ENCODE measurements around the gene TBC1D9B.
"Not testable (repeated sequence)": the region's sequence is repeated elsewhere in the genome, so short reads cannot be mapped to it uniquely, and the experiment has no call there.

TBC1D9B gene

DNA sequence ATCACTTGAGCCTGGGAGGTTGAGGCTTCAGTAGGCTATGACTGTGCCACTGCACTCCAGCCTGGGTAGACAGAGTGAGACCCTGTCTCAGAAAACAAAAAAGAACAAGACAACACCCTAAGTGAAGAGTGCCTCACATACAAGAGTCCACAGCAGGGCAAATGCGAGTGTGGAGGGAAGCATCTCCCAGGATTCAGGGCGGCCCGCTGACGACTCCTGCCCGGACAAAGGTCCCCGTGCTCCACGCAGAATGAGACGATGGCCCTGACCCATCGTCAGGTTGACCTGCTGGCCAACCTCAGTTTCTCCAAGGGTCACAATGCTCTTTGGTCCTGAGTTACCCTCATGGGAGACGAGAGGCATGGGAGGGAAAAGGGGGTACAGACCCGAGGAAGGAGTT, 67.4 kb downstream of the TBC1D9B start:
- Histone ChIP-seq H3K4me3 (ENCODE audit: low read depth, low read length) (no peak overlapping the region), H3K27me3 (no peaks in the 10 kb centered on the region), H3K36me3 (peaks cover 36% of the 10 kb centered on the region), H3K9me3 (no peaks in the 10 kb centered on the region), H3K4me1 (no peaks in the 10 kb centered on the region)
- TF ChIP-seq, protein P1, sequence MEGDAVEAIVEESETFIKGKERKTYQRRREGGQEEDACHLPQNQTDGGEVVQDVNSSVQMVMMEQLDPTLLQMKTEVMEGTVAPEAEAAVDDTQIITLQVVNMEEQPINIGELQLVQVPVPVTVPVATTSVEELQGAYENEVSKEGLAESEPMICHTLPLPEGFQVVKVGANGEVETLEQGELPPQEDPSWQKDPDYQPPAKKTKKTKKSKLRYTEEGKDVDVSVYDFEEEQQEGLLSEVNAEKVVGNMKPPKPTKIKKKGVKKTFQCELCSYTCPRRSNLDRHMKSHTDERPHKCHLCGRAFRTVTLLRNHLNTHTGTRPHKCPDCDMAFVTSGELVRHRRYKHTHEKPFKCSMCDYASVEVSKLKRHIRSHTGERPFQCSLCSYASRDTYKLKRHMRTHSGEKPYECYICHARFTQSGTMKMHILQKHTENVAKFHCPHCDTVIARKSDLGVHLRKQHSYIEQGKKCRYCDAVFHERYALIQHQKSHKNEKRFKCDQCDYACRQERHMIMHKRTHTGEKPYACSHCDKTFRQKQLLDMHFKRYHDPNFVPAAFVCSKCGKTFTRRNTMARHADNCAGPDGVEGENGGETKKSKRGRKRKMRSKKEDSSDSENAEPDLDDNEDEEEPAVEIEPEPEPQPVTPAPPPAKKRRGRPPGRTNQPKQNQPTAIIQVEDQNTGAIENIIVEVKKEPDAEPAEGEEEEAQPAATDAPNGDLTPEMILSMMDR (IDR thresholded peaks at IDR 0.05; ENCODE audit: low read depth, low read length): no peak
- no peak for DNase-seq

DNA sequence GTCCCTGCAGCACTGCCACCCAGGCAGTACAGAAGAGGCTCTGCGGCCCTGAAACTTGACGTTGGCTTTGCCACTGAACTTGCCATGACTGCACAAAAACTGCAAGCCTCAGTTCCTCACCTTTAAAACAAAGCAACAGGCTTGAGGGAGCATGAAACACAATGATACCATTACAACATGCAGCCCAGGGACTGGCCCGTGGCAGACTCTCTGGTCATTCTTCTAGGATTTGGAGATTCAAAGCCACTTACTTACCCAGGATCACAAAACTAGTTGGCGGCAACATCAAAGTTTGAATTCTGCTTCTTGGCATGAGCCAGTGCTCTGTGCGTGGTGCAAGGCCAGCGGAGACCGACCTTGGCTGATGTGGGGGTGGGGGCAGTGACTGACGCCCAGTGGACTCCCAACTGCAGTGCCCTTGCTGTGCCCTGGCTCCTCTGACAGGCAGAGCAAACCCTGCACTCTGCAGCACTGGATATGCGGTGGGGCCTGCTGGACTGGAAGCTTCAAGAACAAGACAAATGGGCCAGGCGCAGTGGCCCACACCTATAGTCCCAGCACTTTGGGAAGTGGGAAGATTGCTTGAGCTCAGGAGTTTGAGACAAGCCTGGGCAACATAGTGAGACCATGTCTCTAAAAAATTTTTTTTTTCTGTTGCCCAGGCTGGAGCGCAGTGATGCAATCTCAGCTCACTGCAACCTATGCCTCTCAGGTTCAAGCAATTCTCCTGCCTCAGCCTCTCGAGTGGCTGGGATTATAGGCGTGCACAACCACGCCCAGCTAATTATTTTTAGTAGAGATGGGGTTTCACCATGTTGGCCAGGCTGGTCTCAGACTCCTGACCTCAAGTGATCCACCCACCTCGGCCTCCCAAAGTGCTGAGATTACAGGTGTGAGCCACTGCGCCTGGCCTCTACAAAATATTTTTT, 68.1 kb downstream of the TBC1D9B start:
- no peaks in the 10 kb centered on the region for H3K27me3 ChIP-seq
- H3K36me3 ChIP-seq: peaks cover 36% of the 10 kb centered on the region
- DNase-seq: no peak
- H3K4me1 ChIP-seq: no peaks in the 10 kb centered on the region
- H3K4me3 ChIP-seq (ENCODE audit: low read depth, low read length): no peak overlapping the region
- TF ChIP-seq, protein P1 (IDR thresholded peaks at IDR 0.05; ENCODE audit: low read depth, low read length): no peak
- no peaks in the 10 kb centered on the region for H3K9me3 ChIP-seq

DNA sequence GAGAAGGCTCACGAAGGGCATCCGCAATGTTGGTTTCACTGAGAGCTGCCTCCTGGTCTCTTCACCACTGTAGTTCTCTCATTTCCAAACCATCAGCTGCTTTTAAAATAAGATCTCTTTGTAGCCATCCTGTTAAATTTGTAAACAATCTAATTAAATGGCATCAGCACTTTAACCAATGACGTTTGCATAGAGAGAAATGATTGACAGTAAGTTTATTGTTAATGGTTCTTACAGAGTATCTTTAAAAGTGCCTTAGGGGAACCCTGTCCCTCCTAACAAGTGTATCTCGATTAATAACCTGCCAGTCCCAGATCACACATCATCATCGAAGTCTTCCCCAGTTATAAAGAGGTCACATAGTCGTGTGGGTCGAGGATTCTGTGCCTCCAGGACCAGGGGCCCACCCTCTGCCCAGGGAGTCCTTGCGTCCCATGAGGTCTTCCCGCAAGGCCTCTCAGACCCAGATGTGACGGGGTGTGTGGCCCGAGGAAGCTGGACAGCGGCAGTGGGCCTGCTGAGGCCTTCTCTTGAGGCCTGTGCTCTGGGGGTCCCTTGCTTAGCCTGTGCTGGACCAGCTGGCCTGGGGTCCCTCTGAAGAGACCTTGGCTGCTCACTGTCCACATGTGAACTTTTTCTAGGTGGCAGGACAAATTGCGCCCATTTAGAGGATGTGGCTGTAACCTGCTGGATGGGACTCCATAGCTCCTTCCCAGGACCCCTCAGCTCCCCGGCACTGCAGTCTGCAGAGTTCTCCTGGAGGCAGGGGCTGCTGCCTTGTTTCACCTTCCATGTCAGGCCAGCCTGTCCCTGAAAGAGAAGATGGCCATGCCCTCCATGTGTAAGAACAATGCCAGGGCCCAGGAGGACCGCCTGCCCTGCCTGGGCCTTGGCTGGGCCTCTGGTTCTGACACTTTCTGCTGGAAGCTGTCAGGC, 70.4 kb downstream of the TBC1D9B start:
- Histone ChIP-seq H3K4me1 (no peaks in the 10 kb centered on the region), H3K4me3 (ENCODE audit: low read depth, low read length) (no peak overlapping the region), H3K36me3 (peaks cover 48% of the 10 kb centered on the region), H3K9me3 (no peaks in the 10 kb centered on the region), H3K27me3 (no peaks in the 10 kb centered on the region)
- no peak for DNase-seq
- TF ChIP-seq, protein P1 (IDR thresholded peaks at IDR 0.05; ENCODE audit: low read depth, low read length): no peak

DNA sequence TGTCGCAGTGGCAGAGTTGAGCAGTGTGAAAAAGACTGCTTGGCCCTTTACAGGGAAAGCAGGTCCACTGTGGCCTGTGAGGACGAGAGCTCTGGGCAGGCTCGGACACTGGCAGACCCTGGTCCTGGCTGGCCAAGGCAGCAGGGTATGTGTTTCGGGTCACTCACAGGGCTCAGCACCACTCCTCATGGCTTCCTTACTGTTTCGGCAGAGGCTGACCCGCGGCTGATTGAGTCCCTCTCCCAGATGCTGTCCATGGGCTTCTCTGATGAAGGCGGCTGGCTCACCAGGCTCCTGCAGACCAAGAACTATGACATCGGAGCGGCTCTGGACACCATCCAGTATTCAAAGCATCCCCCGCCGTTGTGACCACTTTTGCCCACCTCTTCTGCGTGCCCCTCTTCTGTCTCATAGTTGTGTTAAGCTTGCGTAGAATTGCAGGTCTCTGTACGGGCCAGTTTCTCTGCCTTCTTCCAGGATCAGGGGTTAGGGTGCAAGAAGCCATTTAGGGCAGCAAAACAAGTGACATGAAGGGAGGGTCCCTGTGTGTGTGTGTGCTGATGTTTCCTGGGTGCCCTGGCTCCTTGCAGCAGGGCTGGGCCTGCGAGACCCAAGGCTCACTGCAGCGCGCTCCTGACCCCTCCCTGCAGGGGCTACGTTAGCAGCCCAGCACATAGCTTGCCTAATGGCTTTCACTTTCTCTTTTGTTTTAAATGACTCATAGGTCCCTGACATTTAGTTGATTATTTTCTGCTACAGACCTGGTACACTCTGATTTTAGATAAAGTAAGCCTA, 71.3 kb downstream of the TBC1D9B start:
- no peak for DNase-seq
- Histone ChIP-seq H3K9me3 (no peaks in the 10 kb centered on the region), H3K4me1 (no peaks in the 10 kb centered on the region), H3K4me3 (ENCODE audit: low read depth, low read length) (no peak overlapping the region), H3K27me3 (no peaks in the 10 kb centered on the region), H3K36me3 (peaks cover 53% of the 10 kb centered on the region)
- TF ChIP-seq, protein P1 (IDR thresholded peaks at IDR 0.05; ENCODE audit: low read depth, low read length): no peak

DNA sequence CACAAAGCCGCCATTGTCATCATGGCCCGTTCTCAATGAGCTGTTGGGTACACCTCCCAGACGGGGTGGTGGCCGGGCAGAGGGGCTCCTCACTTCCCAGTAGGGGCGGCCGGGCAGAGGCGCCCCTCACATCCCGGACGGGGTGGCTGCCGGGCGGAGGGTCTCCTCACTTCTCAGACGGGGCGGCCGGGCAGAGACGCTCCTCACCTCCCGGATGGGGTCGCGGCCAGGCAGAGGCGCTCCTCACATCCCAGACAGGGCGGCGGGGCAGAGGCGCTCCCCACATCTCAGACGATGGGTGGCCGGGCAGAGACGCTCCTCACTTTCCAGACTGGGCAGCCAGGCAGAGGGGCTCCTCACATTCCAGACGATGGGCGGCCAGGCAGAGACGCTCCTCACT, 72.8 kb downstream of the TBC1D9B start:
- not testable (repeated sequence) for H3K27me3 ChIP-seq; H3K4me3 ChIP-seq (ENCODE audit: low read depth, low read length); H3K9me3 ChIP-seq; DNase-seq; H3K4me1 ChIP-seq
- peaks cover 61% of the 10 kb centered on the region for H3K36me3 ChIP-seq

DNA sequence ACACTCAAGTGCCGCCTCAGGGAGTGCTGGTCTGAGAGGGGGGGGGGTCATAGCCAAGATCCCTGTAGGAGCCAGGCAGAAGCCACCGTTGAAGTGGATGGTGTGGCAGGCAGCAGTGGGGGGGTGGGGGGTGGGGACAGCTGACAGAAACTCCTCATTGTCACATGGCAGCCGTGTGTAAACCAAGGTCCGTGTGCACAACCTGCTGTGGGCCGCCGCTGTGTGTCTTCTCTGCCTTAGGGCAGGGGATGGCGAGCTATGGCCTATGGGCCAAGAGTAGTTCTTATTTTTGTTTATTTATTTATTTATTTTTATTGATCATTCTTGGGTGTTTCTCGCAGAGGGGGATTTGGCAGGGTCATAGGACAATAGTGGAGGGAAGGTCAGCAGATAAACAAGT, 73.6 kb downstream of the TBC1D9B start:
- DNase-seq: no peak
- Histone ChIP-seq H3K4me1 (no peaks in the 10 kb centered on the region), H3K9me3 (no peaks in the 10 kb centered on the region), H3K36me3 (peaks cover 65% of the 10 kb centered on the region), H3K4me3 (ENCODE audit: low read depth, low read length) (no peak overlapping the region), H3K27me3 (no peaks in the 10 kb centered on the region)
- TF ChIP-seq, protein P1 (IDR thresholded peaks at IDR 0.05; ENCODE audit: low read depth, low read length): no peak
